GM18499 (cell line): Measurements from ENCODE around the gene KIF26B.
"Not testable (repeated sequence)": the region's sequence is repeated elsewhere in the genome, so short reads cannot be mapped to it uniquely, and the experiment has no call there.

Source experiments
- ATAC-seq: cut with Tn5 transposase; IDR thresholded peaks from one replicate; pipeline ENCODE4 v1.9.1; 2021; ENCODE audit warnings: moderate number of reproducible peaks; ENCODE audit not compliant: insufficient read depth, unreplicated experiment

The KIF26B gene

GRCh38 chr1:245336149-245336983 lies 181.6 kb downstream of the KIF26B start:
- no peak for ATAC-seq

GRCh38 chr1:245336984-245337355 lies 182.2 kb downstream of the KIF26B start:
- ATAC-seq: not testable (repeated sequence)

- ATAC-seq: no peak
Measured at GRCh38 chr1:245337829-245338484, 183.2 kb downstream of the KIF26B start.

GRCh38 chr1:245338485-245338877 lies 183.7 kb downstream of the KIF26B start:
- no peak for ATAC-seq

GRCh38 chr1:245341743-245342142 lies 187.0 kb downstream of the KIF26B start:
- no peak for ATAC-seq

GRCh38 chr1:245345191-245345884 lies 190.6 kb downstream of the KIF26B start:
- no peak for ATAC-seq

GRCh38 chr1:245348626-245349025 lies 193.8 kb downstream of the KIF26B start:
- ATAC-seq: no peak

- no peak for ATAC-seq
Measured at GRCh38 chr1:245353411-245353810, 198.6 kb downstream of the KIF26B start.

GRCh38 chr1:245353915-245354775 lies 199.4 kb downstream of the KIF26B start:
- ATAC-seq: no peak

- ATAC-seq: not testable (repeated sequence)
Measured at GRCh38 chr1:245355851-245356630, 201.3 kb downstream of the KIF26B start.

- ATAC-seq: no peak
Measured at GRCh38 chr1:245356891-245357585, 202.3 kb downstream of the KIF26B start.

- ATAC-seq: not testable (repeated sequence)
Measured at GRCh38 chr1:245359101-245359680, 204.4 kb downstream of the KIF26B start.

- ATAC-seq: no peak
Measured at GRCh38 chr1:245361065-245361464, 206.3 kb downstream of the KIF26B start.

GRCh38 chr1:245361951-245362350 lies 207.2 kb downstream of the KIF26B start:
- no peak for ATAC-seq

GRCh38 chr1:245363461-245364200 lies 208.8 kb downstream of the KIF26B start:
- no peak for ATAC-seq

- no peak for ATAC-seq
Measured at GRCh38 chr1:245365095-245366020, 210.6 kb downstream of the KIF26B start.

GRCh38 chr1:245366886-245367285 lies 212.1 kb downstream of the KIF26B start:
- ATAC-seq: no peak
